ENCODE measurements around the gene USE1.

Gene USE1

GRCh38 chr19:17235971-17236777, 21.0 kb downstream of the USE1 start:
- DNase-seq (ENCODE audit: low read depth in 2 of 2) = no peak

GRCh38 chr19:17236811-17237543, 21.8 kb downstream of the USE1 start:
- DNase-seq (ENCODE audit: low read depth in 2 of 2) = no peak

- no peak for DNase-seq (ENCODE audit: low read depth in 2 of 2)
These were observed 22.9 kb downstream of the USE1 start for GRCh38 chr19:17237747-17238706.

- no peak for DNase-seq (ENCODE audit: low read depth in 2 of 2)
These were observed 25.1 kb downstream of the USE1 start for GRCh38 chr19:17240062-17240752.

- no peak for DNase-seq (ENCODE audit: low read depth in 2 of 2)
These were observed 25.8 kb downstream of the USE1 start for GRCh38 chr19:17240826-17241399.

- DNase-seq (ENCODE audit: low read depth in 2 of 2) = no peak
These were observed 27.5 kb downstream of the USE1 start for GRCh38 chr19:17242431-17243208.

GRCh38 chr19:17243211-17243829, 28.2 kb downstream of the USE1 start:
- DNase-seq (ENCODE audit: low read depth in 2 of 2) = no peak

- DNase-seq (ENCODE audit: low read depth in 2 of 2) = no peak
These were observed 28.9 kb downstream of the USE1 start for GRCh38 chr19:17243830-17244617.

GRCh38 chr19:17244618-17245534, 29.7 kb downstream of the USE1 start:
- DNase-seq (ENCODE audit: low read depth in 2 of 2) = no peak

GRCh38 chr19:17245535-17245984, 30.4 kb downstream of the USE1 start, which contains the start of gene NR2F6:
Gene NR2F6 (minus strand): TSS chr19:17245919. CDS start chr19:17245220, 699 bp downstream.
- no peak for DNase-seq (ENCODE audit: low read depth in 2 of 2)

GRCh38 chr19:17246681-17247425, 31.7 kb downstream of the USE1 start:
- DNase-seq (ENCODE audit: low read depth in 2 of 2) = no peak

- DNase-seq (ENCODE audit: low read depth in 2 of 2) = no peak
These were observed 33.0 kb downstream of the USE1 start for GRCh38 chr19:17248011-17248776.

GRCh38 chr19:17249887-17250548, 34.9 kb downstream of the USE1 start:
- no peak for DNase-seq (ENCODE audit: low read depth in 2 of 2)

GRCh38 chr19:17254636-17255035, 39.5 kb downstream of the USE1 start:
- no peak for DNase-seq (ENCODE audit: low read depth in 2 of 2)

GRCh38 chr19:17255150-17255621, 40.0 kb downstream of the USE1 start:
- no peak for DNase-seq (ENCODE audit: low read depth in 2 of 2)
